Thoracic aorta (tissue), 2 donors: ENCODE results near the gene PCDHB15. TPM values are rescaled to one million over a fixed set of nuclear protein-coding genes. Genes with fewer than 3 reads are reported as not detected.

Experiments
- ATAC-seq: fragments of 150-250 bp; one replicate; pipeline ENCODE4 v1.8.0; 2017; ENCODE audit warnings: low read depth; ENCODE audit not compliant: insufficient number of reproducible peaks, low FRiP score
- DNase-seq: peaks from one replicate; pipeline ENCODE4 v3.0.0-alpha.2; 2020; ENCODE audit warnings: low spot score
- H3K27ac ChIP-seq, 2 donors: fragments of 200-600 bp; sonication (generic); 1 replicate in 1 of 2; 2 replicates in 1 of 2; pipeline ENCODE4 v1.5.1; 2016; ENCODE audit warnings: mild to moderate bottlenecking in 2 of 2, moderate library complexity in 2 of 2
- H3K27me3 ChIP-seq: fragments of 200-600 bp; sonication (generic); replicated peaks from 2 replicates; pipeline ENCODE4 v1.6.0; 2016; ENCODE audit warnings: mild to moderate bottlenecking; ENCODE audit not compliant: insufficient read depth
- H3K36me3 ChIP-seq: fragments of 200-600 bp; sonication (generic); one replicate; pipeline ENCODE4 v1.5.1; 2016
- H3K4me1 ChIP-seq, 2 donors: fragments of 200-600 bp; sonication (generic); 1 replicate in 1 of 2; 2 replicates in 1 of 2; pipeline versions ENCODE4 v1.5.1 to v1.6.0; 2016; ENCODE audit warnings: low read depth in 2 of 2, mild to moderate bottlenecking in 1 of 2; ENCODE audit not compliant: control insufficient read depth in 1 of 2
- H3K4me3 ChIP-seq: fragments of 200-600 bp; sonication (generic); 2 replicates; pipeline ENCODE4 v1.5.1; 2016; ENCODE audit warnings: mild to moderate bottlenecking
- H3K9me3 ChIP-seq: fragments of 200-600 bp; sonication (generic); 2 replicates; pipeline ENCODE4 v1.5.1; 2016
- CTCF ChIP-seq: fragments of 200-600 bp; sonication (generic); IDR thresholded peaks from one replicate; pipeline ENCODE4 v1.5.1; 2019; ENCODE audit warnings: antibody characterized with exemption
- total RNA-seq, 2 donors: library from RNA; depleted of rRNA; stranded (reverse); fragments of >200 nt; gene quantifications; one replicate each; pipeline versions ENCODE4 v1.1.0 to v1.2.3, GENCODE V29; 2016

PCDHB15 gene
- total RNA-seq, 2 donors from 2014 or later, result 6.1 to 10.7 TPM

GRCh38 chr5:141298376-141298775 is 53.2 kb downstream of the PCDHB15 start:
- no peak for DNase-seq
- Histone ChIP-seq H3K4me3 (no peak overlapping the region), H3K4me1 (no peaks in the 10 kb centered on the region), H3K36me3 (peaks cover 4% of the 10 kb centered on the region), H3K9me3 (peaks cover 91% of the 10 kb centered on the region), H3K27me3 (no peaks in the 10 kb centered on the region), H3K27ac (no peak overlapping the region)
- TF ChIP-seq CTCF, result no peak
- ATAC-seq, result no peak

Other genes with a start within 250 kb of the PCDHB15 start
- not detected for gene PCDHB1, start 194.0 kb upstream of the PCDHB15 start, total RNA-seq
- gene PCDHB2, start 150.8 kb upstream of the PCDHB15 start, total RNA-seq, result 1 to 10 TPM; 2.3 to 4.6 TPM
- gene PCDHB3, start 144.9 kb upstream of the PCDHB15 start, total RNA-seq, result 1 to 10 TPM; 2.3 to 3.7 TPM
- 10 to 100 TPM in 1 of 2 donors, 1 to 10 TPM in 1; 2.8 to 14.5 TPM for gene PCDHB4, start 123.6 kb upstream of the PCDHB15 start, total RNA-seq
- gene PCDHB5, start 110.2 kb upstream of the PCDHB15 start, total RNA-seq, result 10 to 100 TPM in 1 of 2 donors, 1 to 10 TPM in 1; 4.8 to 11.0 TPM
- 1 to 10 TPM; 3.2 to 3.8 TPM for gene PCDHB6, start 95.3 kb upstream of the PCDHB15 start, total RNA-seq
- gene PCDHB7, start 72.8 kb upstream of the PCDHB15 start, total RNA-seq, result 1 to 10 TPM; 4.2 to 7.1 TPM
- 1 to 10 TPM in 1 of 2 donors, under 1 TPM in 1; 0.95 to 1.7 TPM for gene PCDHB8, start 67.6 kb upstream of the PCDHB15 start, total RNA-seq
- 10 to 100 TPM in 1 of 2 donors, 1 to 10 TPM in 1; 9.1 to 11.6 TPM for gene PCDHB16, start 63.0 kb upstream of the PCDHB15 start, total RNA-seq
- 1 to 10 TPM; 4.2 to 9.6 TPM for gene PCDHB9, start 58.2 kb upstream of the PCDHB15 start, total RNA-seq
- 1 to 10 TPM; 6.1 to 9.1 TPM for gene PCDHB10, start 53.0 kb upstream of the PCDHB15 start, total RNA-seq
- gene PCDHB11, start 45.8 kb upstream of the PCDHB15 start, total RNA-seq, result 10 to 100 TPM in 1 of 2 donors, 1 to 10 TPM in 1; 6.0 to 10.6 TPM
- 1 to 10 TPM; 7.3 to 7.4 TPM for gene PCDHB12, start 36.7 kb upstream of the PCDHB15 start, total RNA-seq
- 10 to 100 TPM in 1 of 2 donors, 1 to 10 TPM in 1; 8.0 to 16.1 TPM for gene PCDHB13, start 31.5 kb upstream of the PCDHB15 start, total RNA-seq
- 10 to 100 TPM; 10.2 to 14.6 TPM for gene PCDHB14, start 22.1 kb upstream of the PCDHB15 start, total RNA-seq
- gene SLC25A2, start 58.7 kb downstream of the PCDHB15 start, total RNA-seq, result 1 to 10 TPM; 2.0 to 3.5 TPM
- gene TAF7, start 75.4 kb downstream of the PCDHB15 start, total RNA-seq, result 10 to 100 TPM; 35.9 to 56.1 TPM
- gene PCDHGA1, start 85.1 kb downstream of the PCDHB15 start, total RNA-seq, result 1 to 10 TPM in 1 of 2 donors, under 1 TPM in 1; 0.41 to 2.8 TPM
- 10 to 100 TPM in 1 of 2 donors, 1 to 10 TPM in 1; 8.5 to 13.8 TPM for gene PCDHGA2, start 93.4 kb downstream of the PCDHB15 start, total RNA-seq
- 1 to 10 TPM; 5.3 to 9.1 TPM for gene PCDHGA3, start 98.4 kb downstream of the PCDHB15 start, total RNA-seq
- gene PCDHGB1, start 104.7 kb downstream of the PCDHB15 start, total RNA-seq, result 10 to 100 TPM in 1 of 2 donors, 1 to 10 TPM in 1; 6.8 to 11.4 TPM
- gene PCDHGA4, start 109.6 kb downstream of the PCDHB15 start, total RNA-seq, result 10 to 100 TPM; 11.4 TPM
- 10 to 100 TPM in 1 of 2 donors, 1 to 10 TPM in 1; 9.7 to 13.4 TPM for gene PCDHGB2, start 114.6 kb downstream of the PCDHB15 start, total RNA-seq
- gene PCDHGA5, start 118.8 kb downstream of the PCDHB15 start, total RNA-seq, result 10 to 100 TPM in 1 of 2 donors, 1 to 10 TPM in 1; 9.5 to 12.5 TPM
- gene PCDHGB3, start 124.8 kb downstream of the PCDHB15 start, total RNA-seq, result 10 to 100 TPM; 11.2 to 15.4 TPM
- gene PCDHGA6, start 128.5 kb downstream of the PCDHB15 start, total RNA-seq, result 10 to 100 TPM; 12.0 to 13.1 TPM
- 10 to 100 TPM; 11.9 to 12.2 TPM for gene PCDHGA7, start 137.3 kb downstream of the PCDHB15 start, total RNA-seq
- 10 to 100 TPM; 11.6 to 18.1 TPM for gene PCDHGB4, start 142.3 kb downstream of the PCDHB15 start, total RNA-seq
- 10 to 100 TPM in 1 of 2 donors, 1 to 10 TPM in 1; 7.5 to 13.9 TPM for gene PCDHGA8, start 147.2 kb downstream of the PCDHB15 start, total RNA-seq
- 10 to 100 TPM; 20.8 to 26.3 TPM for gene PCDHGB5, start 152.6 kb downstream of the PCDHB15 start, total RNA-seq
- 10 to 100 TPM; 12.0 to 18.6 TPM for gene PCDHGA9, start 157.4 kb downstream of the PCDHB15 start, total RNA-seq
- 10 to 100 TPM in 1 of 2 donors, 1 to 10 TPM in 1; 9.5 to 17.2 TPM for gene PCDHGB6, start 162.6 kb downstream of the PCDHB15 start, total RNA-seq
- 10 to 100 TPM; 11.1 to 14.4 TPM for gene PCDHGA10, start 167.6 kb downstream of the PCDHB15 start, total RNA-seq
- gene PCDHGB7, start 172.3 kb downstream of the PCDHB15 start, total RNA-seq, result 10 to 100 TPM; 18.0 to 28.1 TPM
- gene PCDHGA11, start 175.7 kb downstream of the PCDHB15 start, total RNA-seq, result 10 to 100 TPM; 10.4 to 11.6 TPM
- gene PCDHGA12, start 185.1 kb downstream of the PCDHB15 start, total RNA-seq, result 10 to 100 TPM; 16.2 to 26.0 TPM
- gene PCDHGC3, start 230.6 kb downstream of the PCDHB15 start, total RNA-seq, result 10 to 100 TPM; 61.3 to 99.9 TPM
- 1 to 10 TPM; 6.4 to 7.9 TPM for gene PCDHGC4, start 239.6 kb downstream of the PCDHB15 start, total RNA-seq
- 1 to 10 TPM; 5.7 to 6.9 TPM for gene PCDHGC5, start 243.7 kb downstream of the PCDHB15 start, total RNA-seq